Posterior cingulate gyrus (tissue), 11 donors: ENCODE measurements around the gene SORL1-AS1.
A peak's percentile ranks its signal among the peaks of the same experiment; 100 is the strongest.
"Not testable (repeated sequence)": the region's sequence is repeated elsewhere in the genome, so short reads cannot be mapped to it uniquely, and the experiment has no call there.

Experiments
- DNase-seq, 10 donors: peaks; one replicate each; pipeline versions ENCODE4 v3.0.0 to v3.0.0-alpha.2; 2020 to 2021; ENCODE audit warnings: mixed read lengths in 3 of 10
- intact Hi-C: fragments of 100-400 bp; cut with DNase I; formaldehyde crosslinking; loops from one replicate; pipeline ENCODE4 v1.15.1; 2023

Gene SORL1-AS1

DNA sequence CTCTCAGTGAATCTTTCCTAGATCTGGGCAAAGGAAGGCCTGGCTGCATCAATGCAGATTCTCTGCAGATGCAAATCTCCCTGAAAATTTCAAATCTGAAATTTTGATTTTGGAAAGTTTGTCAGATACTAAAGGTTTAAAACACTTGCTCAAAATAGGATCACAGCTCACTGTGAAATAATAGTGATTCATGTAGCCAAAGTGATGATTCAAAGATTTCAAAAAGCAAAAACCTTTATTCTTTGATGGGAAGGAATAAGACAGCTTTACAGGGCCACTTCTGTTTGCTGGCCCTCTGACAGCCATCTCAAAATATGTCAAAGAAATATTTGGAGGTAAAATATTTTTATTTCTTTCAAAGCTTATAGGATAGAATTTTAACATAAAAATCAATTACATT is 41.4 kb downstream of the SORL1-AS1 start:
- intact Hi-C loops, result not testable (repeated sequence)

DNA sequence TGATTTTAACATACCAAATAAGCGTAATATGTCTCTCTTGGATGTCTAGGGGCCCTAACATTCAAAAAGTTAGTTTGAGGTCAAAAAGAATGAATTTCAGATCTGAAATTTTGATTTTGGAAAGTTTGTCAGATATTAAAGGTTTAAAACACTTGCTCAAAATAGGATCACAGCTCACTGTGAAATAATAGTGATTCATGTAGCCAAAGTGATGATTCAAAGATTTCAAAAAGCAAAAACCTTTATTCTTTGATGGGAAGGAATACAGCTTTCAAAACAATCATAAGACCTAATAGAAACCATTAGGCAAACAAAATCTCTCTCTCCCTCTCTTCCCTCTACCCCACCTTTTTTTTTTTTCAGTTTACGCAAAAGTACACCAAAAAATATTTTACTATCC is 42.7 kb downstream of the SORL1-AS1 start:
- intact Hi-C loops, DNase-seq: not testable (repeated sequence)

More for the DNA sequence above, 41.4 kb downstream of the SORL1-AS1 start:
- DNase-seq, result not testable (repeated sequence)

DNA sequence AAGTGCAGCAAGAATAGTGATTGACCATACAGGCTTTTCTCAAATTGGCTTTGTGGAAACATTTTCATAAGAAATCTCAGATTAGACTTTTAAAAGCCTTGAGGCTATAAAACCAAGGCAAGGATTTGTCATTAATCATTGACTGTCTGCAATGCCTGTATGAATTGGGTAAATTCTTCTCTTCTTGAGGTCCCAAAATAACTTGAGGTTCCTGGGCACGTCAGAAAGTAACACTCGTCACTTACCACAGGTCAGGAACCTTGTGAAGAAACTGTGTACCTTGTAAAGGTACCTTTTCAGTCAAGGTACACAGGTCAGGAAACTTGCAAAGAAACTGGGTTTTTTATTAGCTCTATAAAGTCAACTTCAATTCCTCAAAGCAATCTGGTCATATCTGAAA is 43.9 kb downstream of the SORL1-AS1 start:
- intact Hi-C loops, result no loop called here
- DNase-seq, result no peak

DNA sequence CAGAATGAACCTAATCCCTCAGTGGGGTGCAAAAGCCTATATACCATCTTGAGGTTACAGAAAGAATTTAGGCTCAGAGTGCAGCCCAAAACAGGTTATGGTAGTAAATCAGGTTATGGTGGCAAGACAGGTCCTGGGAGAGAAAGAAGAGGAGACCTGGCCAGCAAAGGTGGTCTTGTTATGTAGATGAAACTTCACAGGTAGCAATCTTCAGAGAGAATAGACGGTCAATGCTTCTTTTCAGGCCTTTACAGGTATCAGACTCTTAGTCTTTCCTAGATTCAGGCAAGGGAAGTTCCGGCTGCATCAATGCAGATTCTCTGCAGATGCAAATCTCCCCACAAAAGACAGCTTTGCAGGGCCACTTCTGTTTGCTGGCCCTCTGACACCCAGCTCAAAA is 46.5 kb downstream of the SORL1-AS1 start:
- intact Hi-C loops, result no loop called here
- DNase-seq, result no peak

DNA sequence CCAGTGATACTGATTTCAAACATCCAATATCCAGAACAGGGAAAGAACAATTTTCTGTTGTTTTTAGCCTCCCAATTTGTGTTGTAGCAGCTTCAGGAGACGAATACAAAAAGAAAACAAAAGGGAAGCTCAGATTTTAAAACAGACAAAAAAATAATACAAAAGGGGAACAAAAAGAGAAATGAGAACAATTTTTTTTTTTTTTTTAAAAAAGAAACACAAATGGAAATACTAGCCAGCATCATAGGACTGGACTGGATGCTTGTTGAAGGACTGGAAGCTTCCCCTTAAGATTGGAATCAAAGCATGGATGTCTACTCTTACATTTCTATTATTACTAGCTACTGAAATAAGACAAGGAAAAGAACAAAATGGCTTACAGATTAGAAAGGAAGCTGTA is 47.1 kb downstream of the SORL1-AS1 start:
- no peak for DNase-seq
- intact Hi-C loops, result no loop called here

DNA sequence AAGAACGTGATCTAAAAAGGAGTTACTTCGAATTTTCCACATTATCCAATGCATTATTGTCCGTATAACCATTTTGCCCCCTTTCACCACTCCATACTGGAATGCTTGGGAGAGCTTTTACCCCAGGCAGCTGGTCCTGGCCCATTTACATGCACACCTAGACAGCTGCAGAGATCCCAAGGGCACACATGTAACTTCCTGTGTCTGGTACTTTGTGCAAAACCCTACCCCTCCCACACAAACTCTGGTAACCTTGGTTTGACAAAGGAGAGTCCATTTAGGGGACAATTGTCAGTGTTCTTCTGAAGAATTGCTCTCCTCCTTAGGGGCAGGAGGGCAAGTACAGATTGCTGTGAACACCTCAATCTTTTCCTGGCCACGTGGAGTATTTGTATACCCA is 58.0 kb downstream of the SORL1-AS1 start:
- DNase-seq, result no peak
- intact Hi-C loops, result no loop called here

DNA sequence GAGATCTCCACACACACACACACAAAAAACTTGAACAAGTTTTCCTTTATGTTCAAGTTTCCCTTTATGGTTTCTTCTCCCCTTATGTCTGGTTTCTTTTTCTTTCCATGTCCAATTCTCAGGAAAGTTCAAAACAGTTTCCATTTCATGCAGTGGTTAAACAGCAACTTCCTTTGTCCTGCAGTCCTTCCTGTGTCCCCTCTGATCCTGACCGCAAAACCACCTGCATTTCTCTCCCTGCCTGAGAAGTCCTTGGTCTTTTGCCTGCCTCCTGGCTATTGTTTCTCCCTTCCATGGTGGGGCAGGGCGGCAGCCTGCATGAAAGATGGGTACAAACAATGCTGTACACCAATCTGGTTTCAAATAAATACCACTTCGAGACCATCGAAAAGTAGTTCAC is 58.9 kb downstream of the SORL1-AS1 start:
- DNase-seq, result no peak

DNA sequence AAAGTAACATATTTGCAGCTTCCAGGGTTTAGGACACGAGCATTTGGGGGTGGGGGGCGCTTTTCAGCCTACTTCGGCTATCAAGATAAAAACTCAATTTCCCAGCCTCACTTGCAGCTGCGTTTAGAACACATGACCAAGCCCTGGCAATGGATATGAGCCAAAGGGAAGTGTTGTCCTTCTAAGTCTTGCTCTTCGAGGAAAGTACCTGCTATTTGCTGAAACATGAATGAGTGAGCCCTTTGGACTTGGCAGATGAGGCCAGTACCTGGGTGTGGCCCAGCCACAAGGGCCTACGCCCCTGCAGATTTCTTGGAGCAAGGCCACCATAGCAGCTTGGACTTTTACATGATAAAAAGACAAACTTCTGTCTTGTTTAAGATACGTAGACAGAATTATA is 60.9 kb downstream of the SORL1-AS1 start:
- no peak for DNase-seq
- intact Hi-C loops, result no loop called here

More for the DNA sequence above, 58.9 kb downstream of the SORL1-AS1 start:
- intact Hi-C loops, result no loop called here

DNA sequence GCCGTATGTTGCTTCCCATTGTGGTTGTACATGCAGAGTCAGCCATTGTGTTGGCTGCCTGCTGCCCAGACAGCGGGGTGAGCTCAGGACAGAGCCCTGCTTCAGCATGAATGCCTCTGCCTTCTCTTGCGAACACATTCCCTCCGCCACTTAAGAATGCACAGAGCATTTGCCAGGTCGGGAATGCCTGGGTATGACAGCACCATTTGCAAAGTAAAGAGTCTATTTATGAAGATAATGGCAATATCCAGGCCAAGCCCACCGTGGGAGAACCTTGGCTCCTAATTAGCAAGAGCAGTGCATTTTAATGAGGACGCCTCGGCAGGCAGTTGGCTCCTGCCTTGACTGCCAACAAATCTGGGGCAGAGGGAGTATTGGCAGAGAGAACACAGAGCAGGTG is 63.1 kb downstream of the SORL1-AS1 start:
- intact Hi-C loops, result no loop called here
- DNase-seq, result peak; percentile 30 to 94 (median 60)
